DOHH2 (cell line): ENCODE measurements around the gene MARCHF10.

Source experiments
- H3F3A ChIP-seq: fragments of 200-600 bp; sonication (generic), shearing (Covaris generic); 2 replicates; pipeline ENCODE4 v1.6.0; 2016; ENCODE audit warnings: antibody characterized with exemption, mild to moderate bottlenecking; ENCODE audit not compliant: control insufficient read depth, insufficient read depth
- H3K27ac ChIP-seq: fragments of 200-600 bp; sonication (generic); 2 replicates; pipeline ENCODE4 v1.5.1; 2014; ENCODE audit warnings: low read depth, mild to moderate bottlenecking, low read length, moderate library complexity
- H3K27me3 ChIP-seq: fragments of 200-600 bp; sonication (generic); 2 replicates; pipeline ENCODE4 v1.6.1; 2014; ENCODE audit warnings: mild to moderate bottlenecking, low read length, mixed read lengths; ENCODE audit not compliant: control insufficient read depth
- H3K36me3 ChIP-seq: fragments of 200-600 bp; sonication (generic); 2 replicates; pipeline ENCODE4 v1.6.1; 2014; ENCODE audit warnings: mild to moderate bottlenecking, low read length, moderate library complexity, mixed read lengths; ENCODE audit not compliant: control insufficient read depth
- H3K4me1 ChIP-seq: fragments of 200-600 bp; sonication (generic); 2 replicates; pipeline ENCODE4 v1.6.1; 2014; ENCODE audit warnings: mild to moderate bottlenecking, low read length, mixed read lengths; ENCODE audit not compliant: control insufficient read depth
- H3K4me2 ChIP-seq: fragments of 200-600 bp; sonication (generic); 2 replicates; pipeline ENCODE4 v1.6.0; 2014; ENCODE audit warnings: mild to moderate bottlenecking, low read length, moderate library complexity
- H3K4me3 ChIP-seq: fragments of 200-600 bp; sonication (generic); 2 replicates; pipeline ENCODE4 v1.5.1; 2014; ENCODE audit warnings: mild to moderate bottlenecking, low read length, mixed read lengths
- H3K79me2 ChIP-seq: fragments of 200-600 bp; sonication (generic); 2 replicates; pipeline ENCODE4 v1.6.1; 2014; ENCODE audit warnings: mild to moderate bottlenecking, low read length, mixed read lengths; ENCODE audit not compliant: control insufficient read depth
- H3K9me2 ChIP-seq: fragments of 200-600 bp; sonication (generic); replicated peaks from 2 replicates; pipeline ENCODE4 v1.6.1; 2014; ENCODE audit warnings: mild to moderate bottlenecking, low read length, mixed read lengths; ENCODE audit not compliant: control insufficient read depth
- H3K9me3 ChIP-seq: fragments of 200-600 bp; sonication (generic); 2 replicates; pipeline ENCODE4 v1.6.1; 2014; ENCODE audit warnings: antibody characterized with exemption, low read length, mixed read lengths; ENCODE audit not compliant: control insufficient read depth, insufficient read depth
- H4K20me1 ChIP-seq: fragments of 200-600 bp; sonication (generic); 2 replicates; pipeline ENCODE4 v1.6.0; 2014; ENCODE audit warnings: low read depth, mild to moderate bottlenecking, antibody characterized with exemption, low read length, moderate library complexity; ENCODE audit not compliant: control insufficient read depth, insufficient read depth
- CTCF ChIP-seq: fragments of 200-600 bp; sonication (generic); IDR thresholded peaks from one replicate; pipeline ENCODE4 v1.5.1; 2014; ENCODE audit warnings: antibody characterized with exemption, mild to moderate bottlenecking, low read depth, low read length; ENCODE audit not compliant: poor library complexity, severe bottlenecking
- EZH2phosphoT487 ChIP-seq: fragments of 200-600 bp; sonication (generic); IDR thresholded peaks from 2 replicates; pipeline ENCODE4 v1.6.1; 2017; ENCODE audit warnings: borderline replicate concordance, mild to moderate bottlenecking, antibody characterized with exemption, low read length, moderate library complexity, mixed read lengths

The MARCHF10 gene

DNA sequence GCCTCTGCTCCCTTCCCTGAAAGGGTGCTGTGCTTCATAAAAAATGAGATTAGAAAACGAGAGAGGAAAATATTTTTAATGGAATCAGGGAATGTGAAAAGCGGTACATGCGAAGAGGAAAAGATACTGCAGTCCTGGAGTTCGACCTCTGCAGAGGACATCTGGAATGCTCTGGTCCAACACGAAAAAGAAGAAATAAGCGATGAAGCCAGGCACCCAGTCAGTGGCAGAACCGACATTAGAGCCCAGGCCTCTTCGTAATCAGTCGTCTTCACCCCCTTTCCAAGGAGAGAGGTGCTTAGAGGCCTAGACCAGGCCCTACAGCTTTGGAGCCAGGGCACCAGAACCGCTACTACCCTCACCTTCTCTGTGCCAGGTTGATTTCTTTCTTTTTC is 459 bp upstream of the MARCHF10 start:
- H3K9me2 ChIP-seq, result no peaks in the 10 kb centered on the region
- TF ChIP-seq CTCF (no peak), EZH2phosphoT487 (no peak)
- no peak overlapping the region for H3K4me2 ChIP-seq
- no peaks in the 10 kb centered on the region for H4K20me1 ChIP-seq
- no peaks in the 10 kb centered on the region for H3K9me3 ChIP-seq
- no peak overlapping the region for H3K4me3 ChIP-seq
- no peaks in the 10 kb centered on the region for H3K36me3 ChIP-seq
- H3K27ac ChIP-seq, result no peak overlapping the region
- no peaks in the 10 kb centered on the region for H3F3A ChIP-seq
- H3K4me1 ChIP-seq, result no peaks in the 10 kb centered on the region
- 0 out of 2 replicates have a peak, but pooled peaks cover 2% of the 10 kb centered on the region for H3K27me3 ChIP-seq
- H3K79me2 ChIP-seq, result no peaks in the 10 kb centered on the region

- Histone ChIP-seq H3K36me3 (no peaks in the 10 kb centered on the region), H3F3A (no peaks in the 10 kb centered on the region), H3K27me3 (0 out of 2 replicates have a peak, but pooled peaks cover 2% of the 10 kb centered on the region), H3K4me2 (no peak overlapping the region), H4K20me1 (no peaks in the 10 kb centered on the region), H3K27ac (no peak overlapping the region), H3K4me1 (peaks cover 7% of the 10 kb centered on the region), H3K9me2 (no peaks in the 10 kb centered on the region), H3K4me3 (no peak overlapping the region), H3K79me2 (no peaks in the 10 kb centered on the region), H3K9me3 (no peaks in the 10 kb centered on the region)
- TF ChIP-seq CTCF (no peak), EZH2phosphoT487 (no peak)
These were observed 2.9 kb downstream of the MARCHF10 start for GRCh38 chr17:62805234-62805633.

- peaks cover 7% of the 10 kb centered on the region for H3K4me1 ChIP-seq
These were observed 3.3 kb downstream of the MARCHF10 start for GRCh38 chr17:62804822-62805221.

More at GRCh38 chr17:62804822-62805221, 3.3 kb downstream of the MARCHF10 start:
- Histone ChIP-seq H3F3A (no peaks in the 10 kb centered on the region), H3K9me3 (no peaks in the 10 kb centered on the region), H3K4me3 (no peak overlapping the region), H4K20me1 (no peaks in the 10 kb centered on the region), H3K27me3 (0 out of 2 replicates have a peak, but pooled peaks cover 2% of the 10 kb centered on the region), H3K79me2 (no peaks in the 10 kb centered on the region), H3K36me3 (no peaks in the 10 kb centered on the region), H3K4me2 (no peak overlapping the region), H3K9me2 (no peaks in the 10 kb centered on the region), H3K27ac (no peak overlapping the region)
- TF ChIP-seq EZH2phosphoT487, result no peak
- TF ChIP-seq CTCF, result no peak
